HG03135 (cell line): ENCODE data around the gene IFITM2.
"Not testable (repeated sequence)": the region's sequence is repeated elsewhere in the genome, so short reads cannot be mapped to it uniquely, and the experiment has no call there.

Source experiments
- ATAC-seq: cut with Tn5 transposase; IDR thresholded peaks from one replicate; pipeline ENCODE4 v1.9.1; 2021; ENCODE audit warnings: mild to moderate bottlenecking, moderate library complexity; ENCODE audit not compliant: unreplicated experiment

The IFITM2 gene

DNA sequence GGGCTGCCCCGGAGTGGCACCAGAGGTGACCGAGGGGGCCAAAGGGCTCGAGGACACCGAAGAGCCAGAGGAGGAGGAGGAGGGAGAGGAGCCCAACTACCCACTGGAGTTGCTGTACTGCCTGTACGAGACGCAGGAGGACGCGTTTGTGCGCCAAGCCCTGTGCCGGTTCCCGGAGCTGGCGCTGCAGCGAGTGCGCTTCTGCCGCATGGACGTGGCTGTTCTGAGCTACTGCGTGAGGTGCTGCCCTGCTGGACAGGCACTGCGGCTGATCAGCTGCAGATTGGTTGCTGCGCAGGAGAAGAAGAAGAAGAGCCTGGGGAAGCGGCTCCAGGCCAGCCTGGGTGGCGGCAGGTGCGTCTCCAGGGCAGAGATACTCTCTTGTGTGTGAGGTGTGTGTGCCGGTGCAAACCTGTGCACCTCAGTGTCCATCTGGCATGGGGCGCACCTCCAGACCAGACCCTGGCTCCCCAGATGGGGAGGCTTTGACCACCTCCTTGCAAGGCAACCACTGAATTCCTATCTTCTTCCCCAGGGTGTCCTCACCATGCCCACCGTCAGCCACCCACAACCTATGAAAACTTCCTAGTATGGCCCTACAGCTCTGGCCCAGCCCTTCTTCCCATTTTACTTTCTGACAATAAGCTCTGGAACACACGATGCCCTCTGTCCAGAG is 26.0 kb upstream of the IFITM2 start:
- ATAC-seq, result no peak

DNA sequence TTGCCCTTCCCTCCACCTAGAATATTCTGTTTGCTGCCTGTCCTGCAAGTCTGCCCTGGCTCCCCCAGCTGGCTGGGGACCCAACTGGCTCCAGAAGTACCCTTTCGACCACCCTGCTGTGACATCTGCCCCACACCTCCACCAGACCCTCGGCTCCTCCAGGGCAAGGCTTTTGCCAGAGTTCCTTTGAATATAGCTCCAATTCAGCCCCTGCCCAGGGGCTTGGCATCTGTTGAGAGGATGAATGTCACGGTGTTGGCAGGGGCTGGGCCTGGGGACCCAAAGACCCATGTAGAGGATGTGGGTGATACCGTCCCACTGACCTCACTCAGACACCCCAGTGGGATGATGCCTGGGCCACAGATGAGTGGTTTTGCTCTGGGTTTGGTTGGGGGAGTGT is 25.4 kb upstream of the IFITM2 start:
- no peak for ATAC-seq

DNA sequence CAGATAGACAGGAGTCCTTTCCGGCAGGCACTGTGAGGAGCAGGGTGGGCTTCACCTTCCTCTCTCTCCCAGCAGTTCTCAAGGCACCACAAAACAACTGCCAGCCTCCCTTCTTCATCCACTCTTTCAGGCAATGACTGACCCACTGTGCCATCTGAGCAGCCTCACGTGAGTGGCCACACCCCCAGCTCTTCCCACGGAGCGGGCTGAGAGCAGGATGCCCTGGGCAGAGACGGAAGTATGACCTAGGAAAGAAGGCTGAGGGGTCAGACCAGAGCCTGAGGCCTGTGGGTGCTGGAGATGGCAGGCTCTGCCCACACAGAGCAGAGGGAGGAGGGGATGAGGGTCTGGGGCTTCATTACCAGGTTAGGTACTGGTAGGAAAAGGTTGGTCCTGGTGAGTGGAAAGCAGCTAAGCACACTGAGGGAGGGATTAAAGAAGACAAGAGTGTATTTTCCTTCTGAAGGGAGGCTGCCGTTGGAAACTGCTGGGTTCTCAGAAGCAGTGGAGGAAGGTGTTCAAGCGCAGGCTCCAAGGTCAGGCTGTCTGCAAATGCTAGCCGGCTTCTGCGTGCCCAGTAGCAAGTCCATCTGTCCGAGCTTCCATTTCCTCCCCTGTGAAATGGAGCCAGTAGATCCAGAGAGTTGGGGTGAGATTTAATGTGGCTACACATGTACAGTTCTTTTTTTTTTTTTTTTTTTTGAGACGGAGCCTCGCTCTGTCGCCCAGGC is 24.8 kb upstream of the IFITM2 start:
- ATAC-seq, result no peak

- ATAC-seq, result no peak
These were observed 24.1 kb upstream of the IFITM2 start for GRCh38 chr11:283405-284104.

GRCh38 chr11:284105-285020 is 23.3 kb upstream of the IFITM2 start:
- ATAC-seq, result no peak

DNA sequence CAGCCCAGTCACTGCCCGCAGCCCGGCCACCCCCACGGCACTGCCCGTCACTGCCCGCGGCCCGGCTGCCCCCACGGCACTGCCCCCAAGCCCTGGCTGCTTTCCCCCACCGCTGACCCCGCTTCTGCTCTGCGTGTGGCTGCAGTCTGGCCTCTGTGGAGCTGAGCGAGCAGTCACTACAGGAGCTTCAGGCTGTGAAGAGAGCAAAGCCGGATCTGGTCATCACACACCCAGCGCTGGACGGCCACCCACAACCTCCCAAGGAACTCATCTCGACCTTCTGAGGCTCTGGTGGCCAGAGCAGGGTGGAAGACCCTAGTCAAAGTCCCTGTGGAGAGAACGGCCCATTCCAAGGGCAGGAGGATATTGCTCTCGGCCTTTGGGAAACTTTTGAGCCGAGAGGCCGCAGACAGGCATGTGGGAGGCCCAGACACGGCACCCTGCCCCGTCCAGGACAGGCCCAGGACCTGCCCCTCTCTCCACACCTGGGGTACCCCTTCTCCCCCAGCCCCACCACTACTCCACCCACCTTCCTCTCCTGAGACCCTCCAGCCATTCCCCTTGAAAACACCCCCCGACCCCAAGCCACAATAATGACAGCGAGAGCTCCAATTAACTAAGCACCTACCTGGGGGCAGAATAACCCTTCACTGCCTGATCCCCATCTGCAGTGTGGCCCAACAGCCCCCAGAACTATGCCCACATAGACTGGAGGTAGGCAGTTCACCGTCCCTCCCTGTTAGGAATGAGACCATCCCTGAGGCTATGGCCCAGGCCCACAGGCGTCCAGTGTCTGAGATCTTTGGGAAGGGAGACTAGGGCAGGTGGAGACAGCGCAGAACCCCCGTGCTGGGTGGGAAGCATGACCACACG is 22.4 kb upstream of the IFITM2 start:
- ATAC-seq, result no peak

DNA sequence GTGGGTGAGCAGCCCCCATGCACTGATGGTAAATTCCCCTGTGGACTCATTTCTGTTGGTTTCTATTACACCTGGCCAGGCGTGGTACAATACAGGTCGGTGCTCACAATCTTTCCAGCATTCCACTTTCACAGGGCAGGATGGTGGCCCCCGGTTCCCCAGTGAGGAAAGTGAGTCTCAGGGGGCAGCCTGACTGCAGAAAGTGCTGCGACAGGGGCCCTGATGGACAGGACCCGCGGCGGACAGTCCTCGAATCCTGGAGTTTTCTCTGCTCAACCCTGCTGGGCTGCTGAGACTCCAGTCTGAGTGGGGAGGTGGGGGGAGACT is 21.8 kb upstream of the IFITM2 start:
- no peak for ATAC-seq

- not testable (repeated sequence) for ATAC-seq
These were observed 20.4 kb upstream of the IFITM2 start for GRCh38 chr11:286977-287820.

GRCh38 chr11:287821-288477 is 19.7 kb upstream of the IFITM2 start:
- ATAC-seq, result no peak

GRCh38 chr11:288478-289397 is 18.9 kb upstream of the IFITM2 start, which contains the start of gene PGGHG:
PGGHG (plus strand) TSS chr11:289126; CDS start chr11:289817, 691 bp downstream.
- no peak for ATAC-seq

DNA sequence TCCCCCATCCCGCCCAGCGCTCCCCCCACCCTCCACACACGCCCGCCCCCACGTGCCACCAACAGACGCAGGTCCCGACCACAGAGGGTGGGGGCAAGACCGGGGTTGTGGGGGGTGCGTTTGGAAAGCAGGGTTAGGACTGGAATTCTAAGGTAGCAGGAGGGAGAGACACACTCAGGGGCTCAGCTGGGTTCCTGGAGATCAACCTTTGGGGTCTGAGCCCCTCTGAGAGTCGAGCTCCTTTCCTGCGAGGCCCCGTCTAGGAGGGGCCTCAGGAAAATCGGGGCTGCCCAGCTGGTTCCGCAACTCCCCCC is 18.3 kb upstream of the IFITM2 start:
- ATAC-seq, result no peak

DNA sequence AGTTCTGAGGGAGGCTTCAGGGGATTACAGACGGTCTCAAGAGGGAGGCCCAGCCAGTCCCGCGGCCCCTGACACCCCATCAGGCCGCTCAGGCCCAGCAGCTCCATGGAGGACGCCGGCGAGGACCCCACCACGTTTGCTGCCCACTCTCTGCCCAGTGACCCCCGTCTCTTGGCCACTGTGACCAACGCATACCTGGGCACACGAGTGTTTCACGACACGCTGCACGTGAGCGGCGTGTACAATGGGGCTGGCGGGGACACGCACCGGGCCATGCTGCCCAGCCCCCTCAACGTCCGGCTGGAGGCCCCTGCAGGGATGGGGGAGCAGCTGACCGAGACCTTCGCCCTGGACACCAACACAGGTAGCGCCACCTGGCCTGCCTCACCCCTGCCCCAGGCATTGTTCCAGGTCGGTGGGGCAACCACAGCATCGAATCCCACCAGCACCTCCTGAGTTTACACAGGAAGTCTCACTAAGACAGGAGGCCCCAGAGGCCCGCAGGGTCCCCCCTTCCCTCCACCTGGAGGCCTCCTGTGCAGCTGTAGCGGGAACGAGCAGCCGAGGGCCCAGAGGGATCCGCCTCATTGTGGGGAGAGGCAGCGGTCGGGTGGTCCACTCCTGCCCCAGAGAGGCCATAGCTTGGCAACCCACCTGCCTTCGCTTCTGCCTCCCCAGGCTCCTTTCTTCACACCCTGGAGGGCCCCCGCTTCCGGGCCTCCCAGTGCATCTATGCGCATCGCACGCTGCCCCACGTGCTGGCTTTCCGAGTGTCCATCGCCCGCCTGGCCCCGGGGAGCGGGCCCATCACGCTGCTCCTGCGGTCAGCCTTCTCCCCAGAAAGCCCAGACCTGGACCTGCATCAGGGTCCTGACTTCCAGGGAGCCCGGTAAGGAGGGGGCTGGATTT is 17.6 kb upstream of the IFITM2 start:
- ATAC-seq, result no peak

DNA sequence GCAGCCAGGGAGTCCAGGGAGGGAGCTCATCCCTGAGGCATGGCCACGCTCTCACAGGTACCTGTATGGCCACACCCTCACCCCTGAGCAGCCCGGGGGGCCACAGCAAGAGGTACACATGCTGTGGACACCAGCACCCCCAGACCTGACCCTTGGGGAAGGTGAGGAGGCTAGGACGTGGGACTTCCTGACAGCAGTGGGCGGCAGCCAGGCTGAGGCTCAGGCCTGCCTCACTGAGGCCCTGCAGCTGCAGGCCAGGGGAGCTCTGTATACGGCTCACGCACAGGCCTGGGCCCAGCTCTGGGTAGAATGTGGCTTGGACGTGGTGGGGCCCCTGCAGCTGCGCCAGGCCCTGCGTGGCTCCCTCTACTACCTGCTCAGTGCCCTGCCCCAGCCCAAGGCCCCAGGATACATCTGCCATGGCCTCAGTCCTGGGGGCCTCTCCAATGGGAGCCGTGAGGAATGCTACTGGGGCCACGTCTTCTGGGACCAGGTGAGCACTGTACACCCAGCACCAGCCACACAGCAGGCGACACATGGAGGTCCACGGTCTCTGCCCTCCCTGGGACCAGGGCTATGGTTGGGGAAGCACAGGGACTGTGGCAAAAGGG is 16.9 kb upstream of the IFITM2 start:
- no peak for ATAC-seq

DNA sequence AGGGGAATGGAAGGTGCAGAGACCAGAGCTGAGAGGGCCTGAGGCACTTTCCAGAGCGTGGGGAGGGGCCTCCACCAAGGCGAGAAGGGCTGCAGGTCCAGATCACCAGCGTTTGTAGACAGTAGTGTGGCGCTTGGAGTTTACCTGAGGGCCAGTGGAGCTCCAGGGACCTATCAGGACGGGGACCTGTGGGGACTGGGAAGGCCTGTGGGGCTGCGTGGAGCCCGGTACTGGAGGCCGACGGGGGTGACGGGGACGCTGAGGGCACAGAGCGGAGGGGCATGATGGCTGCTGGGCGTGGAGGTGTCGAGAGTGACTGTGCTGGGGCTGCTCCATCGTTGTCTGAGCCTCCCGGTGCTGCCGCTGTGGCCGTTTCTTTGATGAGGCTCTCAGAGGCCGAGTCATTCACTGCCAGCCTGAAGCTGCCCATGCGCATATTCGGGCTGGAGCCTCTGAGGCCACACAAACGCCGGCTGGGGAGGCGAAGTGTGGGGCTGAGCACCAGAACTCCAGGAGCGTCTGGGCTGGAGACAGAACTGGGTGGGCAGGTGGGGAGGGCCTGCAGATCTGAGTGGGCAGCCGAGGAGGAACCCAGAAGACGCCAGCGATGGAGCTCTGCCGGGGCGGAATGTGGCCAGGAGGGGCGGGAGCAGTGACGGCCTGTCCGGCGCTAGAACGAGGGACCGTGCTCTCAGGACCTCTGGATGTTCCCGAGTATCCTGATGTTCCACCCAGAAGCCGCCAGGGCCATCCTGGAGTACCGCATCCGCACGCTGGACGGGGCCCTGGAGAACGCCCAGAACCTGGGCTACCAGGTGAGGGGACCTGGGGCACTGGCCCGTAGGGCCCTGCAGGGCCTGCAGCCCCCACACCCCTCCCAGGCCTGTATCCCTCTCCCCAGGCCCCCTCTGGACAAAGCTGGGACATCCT is 16.1 kb upstream of the IFITM2 start:
- ATAC-seq, result no peak
